Embryonic facial prominence (tissue), 1 donor: ENCODE data around the gene AREL1.

Source experiments
- DNase-seq: peaks from one replicate; pipeline ENCODE4 v3.0.0-alpha.2; 2016; ENCODE audit errors: extremely low spot score

The AREL1 gene

GRCh38 chr14:74635847-74636246 is 77.0 kb downstream of the AREL1 start:
- no peak for DNase-seq

GRCh38 chr14:74634964-74635363 is 77.9 kb downstream of the AREL1 start:
- DNase-seq, result no peak

- DNase-seq, result no peak
Observed at GRCh38 chr14:74634481-74634880, 78.4 kb downstream of the AREL1 start.

GRCh38 chr14:74630881-74631690 is 81.8 kb downstream of the AREL1 start:
- no peak for DNase-seq

- DNase-seq, result no peak
Observed at GRCh38 chr14:74628418-74628817, 84.5 kb downstream of the AREL1 start.

- DNase-seq, result no peak
Observed at GRCh38 chr14:74627076-74627475, 85.8 kb downstream of the AREL1 start.

- DNase-seq, result no peak
Observed at GRCh38 chr14:74622257-74622656, 90.6 kb downstream of the AREL1 start.

GRCh38 chr14:74621556-74621955 is 91.3 kb downstream of the AREL1 start:
- no peak for DNase-seq

GRCh38 chr14:74620923-74621322 is 92.0 kb downstream of the AREL1 start:
- DNase-seq, result no peak

- no peak for DNase-seq
Observed at GRCh38 chr14:74620497-74620921, 92.4 kb downstream of the AREL1 start.

GRCh38 chr14:74619672-74620131 is 93.2 kb downstream of the AREL1 start:
- no peak for DNase-seq

GRCh38 chr14:74618078-74618952 is 94.6 kb downstream of the AREL1 start:
- DNase-seq, result no peak

- DNase-seq, result no peak
Observed at GRCh38 chr14:74616996-74617700, 95.7 kb downstream of the AREL1 start.

GRCh38 chr14:74616507-74616906 is 96.4 kb downstream of the AREL1 start:
- DNase-seq, result no peak

GRCh38 chr14:74615735-74616134 is 97.1 kb downstream of the AREL1 start:
- no peak for DNase-seq

GRCh38 chr14:74614508-74615495 is 98.1 kb downstream of the AREL1 start:
- DNase-seq, result no peak

GRCh38 chr14:74613211-74613914 is 99.5 kb downstream of the AREL1 start:
- DNase-seq, result no peak

- DNase-seq, result peak; percentile 27
Observed at GRCh38 chr14:74612350-74613021, 100.4 kb downstream of the AREL1 start.

- DNase-seq, result no peak
Observed at GRCh38 chr14:74611650-74612349, 101.1 kb downstream of the AREL1 start, which contains the start of gene LTBP2. Gene LTBP2 (minus strand): TSS chr14:74612237. CDS start chr14:74611944, 293 bp downstream.
